ENCODE results near the gene SMARCB1. TPM values are rescaled to one million over a fixed set of nuclear protein-coding genes. Genes with fewer than 3 reads are reported as not detected.
A peak's percentile ranks its signal among the peaks of the same experiment; 100 is the strongest.
"Not testable (repeated sequence)": the region's sequence is repeated elsewhere in the genome, so short reads cannot be mapped to it uniquely, and the experiment has no call there.

Gene SMARCB1
- polyA plus RNA-seq, 3 donors = 171 to 218 (median 181) TPM

GRCh38 chr22:23841736-23842445, 55.1 kb downstream of the SMARCB1 start:
- DNase-seq = no peak

DNA sequence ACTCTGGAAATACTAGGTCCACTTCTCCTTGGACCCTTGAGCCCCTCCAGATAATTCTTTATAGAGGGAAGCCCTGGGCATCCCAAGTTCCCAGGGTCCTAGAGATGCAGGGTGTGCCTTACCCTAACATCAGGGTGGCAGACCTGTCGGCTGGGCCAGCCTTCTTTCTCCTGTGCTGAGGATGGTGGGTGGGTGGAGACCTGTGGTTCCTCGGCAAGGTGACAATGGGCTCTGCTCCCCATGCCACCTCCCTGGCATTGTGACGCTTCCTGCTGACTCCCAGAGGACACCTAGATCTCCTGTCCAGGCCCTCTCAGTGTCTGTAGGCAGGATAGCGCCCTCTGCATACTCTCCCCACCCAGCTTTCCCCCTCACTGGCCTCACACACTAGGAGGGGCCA, 55.8 kb downstream of the SMARCB1 start:
- DNase-seq = no peak

- DNase-seq = no peak
Observed at GRCh38 chr22:23844739-23845202, 58.0 kb downstream of the SMARCB1 start.

DNA sequence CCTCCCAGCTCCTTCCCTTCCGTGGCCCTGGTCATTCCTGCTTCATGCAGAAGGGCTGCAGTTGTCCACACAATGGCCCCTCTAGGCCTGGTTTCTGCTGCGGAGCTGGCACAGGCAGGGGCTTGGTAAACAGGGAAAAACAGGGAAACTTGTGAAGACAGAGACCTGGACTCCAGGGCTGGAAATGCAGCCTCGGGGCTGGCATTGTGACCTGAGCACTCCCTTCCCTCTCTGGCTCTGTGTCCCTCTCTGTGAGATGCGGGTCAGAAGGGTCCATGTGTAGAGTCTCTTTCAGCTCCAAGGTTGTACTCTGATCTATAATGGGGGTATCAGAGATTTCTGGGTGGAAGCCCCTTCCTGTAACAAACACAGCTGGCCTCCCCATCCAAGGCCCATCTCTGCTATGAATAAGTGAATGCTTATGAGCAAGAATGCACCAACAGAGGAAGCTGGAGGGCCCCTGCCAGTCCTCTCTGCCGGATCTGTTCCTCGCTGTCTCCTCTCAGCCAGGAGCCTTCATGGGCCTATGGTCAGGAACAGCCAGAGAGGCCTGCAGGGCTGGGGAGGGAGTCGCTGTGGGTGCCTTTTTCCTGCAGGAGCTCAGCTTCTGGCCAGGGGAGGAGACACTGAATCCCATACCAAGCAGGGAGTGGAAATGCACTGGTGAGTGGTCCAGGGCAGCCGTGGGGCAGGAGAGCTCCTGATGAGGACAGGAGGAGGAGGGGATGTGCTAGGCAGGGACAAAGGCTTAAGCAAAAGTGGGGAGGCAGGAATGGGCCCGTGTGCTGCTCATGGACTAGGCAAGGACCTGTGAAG, 58.7 kb downstream of the SMARCB1 start:
- DNase-seq = no peak

- no peak for DNase-seq
Observed at GRCh38 chr22:23846081-23846469, 59.3 kb downstream of the SMARCB1 start.

GRCh38 chr22:23847310-23847920, 60.6 kb downstream of the SMARCB1 start:
- DNase-seq = no peak

GRCh38 chr22:23847991-23848864, 61.5 kb downstream of the SMARCB1 start:
- DNase-seq = no peak

- peak; percentile 76 for DNase-seq
Observed at GRCh38 chr22:23849009-23850006, 62.5 kb downstream of the SMARCB1 start.

- DNase-seq = no peak
Observed at GRCh38 chr22:23850136-23850611, 63.4 kb downstream of the SMARCB1 start.

DNA sequence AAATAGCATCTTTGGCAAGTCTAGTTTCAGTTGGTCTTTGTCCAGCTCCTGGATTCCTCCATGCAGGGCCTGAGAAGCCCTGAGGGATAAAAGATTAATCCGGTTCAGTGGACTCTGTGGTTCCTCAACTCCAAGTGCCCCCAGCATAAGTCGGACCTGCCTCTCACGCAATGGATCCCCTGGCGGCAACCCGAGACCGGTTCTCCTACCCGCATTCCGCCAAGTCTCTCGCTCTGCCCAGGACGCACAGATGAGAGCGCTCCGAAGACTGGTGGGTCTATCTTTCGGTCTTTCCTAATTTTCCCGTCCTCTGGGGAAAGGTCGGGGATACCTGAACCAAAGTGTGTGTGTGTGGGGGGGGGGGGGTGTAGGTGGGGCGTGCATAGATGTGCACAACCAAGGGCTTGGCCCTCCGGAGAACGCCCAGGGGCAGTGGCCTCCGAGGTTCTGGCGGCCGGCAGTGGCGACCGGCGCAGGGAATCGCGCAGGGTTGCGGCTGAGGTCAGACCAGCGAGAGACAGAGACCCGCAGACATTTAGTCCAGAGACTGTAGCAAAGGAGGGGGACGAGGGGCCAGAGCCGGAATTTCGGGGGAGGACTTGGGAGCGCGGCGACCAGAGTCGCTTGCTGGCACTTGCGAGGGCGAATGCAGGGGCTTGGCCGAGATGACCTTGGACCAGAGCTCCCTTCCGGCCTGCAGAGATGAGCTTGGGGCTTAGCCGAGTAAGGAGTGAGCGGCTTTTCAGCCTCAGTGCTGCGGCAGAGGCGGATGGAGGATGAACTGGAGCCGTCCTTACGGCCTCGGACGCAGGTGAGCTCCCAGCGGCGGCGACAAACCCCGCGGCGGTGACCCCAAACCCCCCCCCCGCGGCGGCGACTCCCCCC, 70.2 kb downstream of the SMARCB1 start:
- DNase-seq = peak; percentile 58

DNA sequence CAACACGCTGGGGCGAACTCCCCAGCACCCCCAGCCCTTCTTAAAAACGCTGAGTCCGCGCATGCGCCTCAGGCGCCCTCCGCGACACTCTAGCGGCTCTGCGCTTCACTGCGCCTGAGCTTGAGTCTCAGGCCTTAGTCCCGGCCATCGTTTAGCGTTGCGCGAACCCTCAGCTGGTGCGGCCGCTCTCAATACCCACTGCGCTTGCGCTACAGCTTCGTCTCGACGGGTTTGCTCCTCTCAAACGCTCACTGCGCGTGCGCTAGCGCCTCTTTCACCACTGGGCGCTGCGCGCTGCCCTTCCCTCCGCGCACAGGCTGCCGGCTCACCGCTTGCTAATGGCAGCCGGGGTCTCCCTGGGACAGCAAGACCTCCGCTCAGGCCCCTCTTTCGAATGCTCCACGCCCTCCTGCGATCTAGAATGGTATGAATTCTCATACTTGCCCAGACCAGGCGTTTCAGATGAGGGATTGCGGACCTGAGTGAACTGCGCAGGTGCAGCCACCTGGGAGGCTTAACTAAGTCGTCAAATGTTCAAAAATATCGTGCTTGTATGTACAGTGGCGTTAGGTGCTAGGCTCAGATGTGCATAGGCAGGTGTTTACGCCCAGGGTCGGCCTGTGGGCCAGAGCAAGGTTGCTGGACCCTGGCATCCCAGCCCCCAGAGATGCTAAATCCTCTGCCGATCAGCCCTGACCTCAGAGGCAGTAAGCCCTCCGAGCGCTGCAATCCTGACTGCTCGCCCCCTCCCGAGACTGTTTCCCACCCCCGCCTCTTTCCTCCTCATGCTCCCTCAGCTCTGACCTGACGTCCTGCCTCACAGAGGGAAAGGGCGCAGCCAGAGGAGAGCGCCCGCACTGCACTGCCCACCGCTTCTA, 71.1 kb downstream of the SMARCB1 start, which contains the start of gene SLC2A11:
SLC2A11 (plus strand) TSS at position 270 of the 878 bp plus-strand sequence; CDS start at position 395, 125 bp downstream.
- DNase-seq = peak; percentile 98

GRCh38 chr22:23858484-23858815, 71.7 kb downstream of the SMARCB1 start:
- no peak for DNase-seq

DNA sequence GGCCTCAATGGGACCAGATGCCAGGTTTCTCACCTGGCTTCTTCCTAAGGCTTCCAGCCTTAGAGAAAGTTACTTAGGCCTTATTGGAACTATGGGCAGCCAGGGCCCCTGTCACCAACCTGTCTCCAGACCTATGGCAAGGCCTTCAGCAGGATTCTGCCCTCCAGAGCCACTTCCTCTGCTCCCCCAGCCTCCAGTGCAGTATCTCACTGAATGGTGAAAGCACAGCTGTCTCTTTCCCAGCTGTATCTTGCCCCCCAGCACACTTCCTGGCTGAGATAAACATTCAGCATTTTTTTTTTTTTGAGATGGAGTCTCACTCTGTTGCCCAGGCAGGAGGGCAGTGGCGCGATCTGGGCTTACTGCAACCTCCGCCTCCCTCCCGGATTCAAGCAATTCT, 72.4 kb downstream of the SMARCB1 start:
- DNase-seq = no peak

DNA sequence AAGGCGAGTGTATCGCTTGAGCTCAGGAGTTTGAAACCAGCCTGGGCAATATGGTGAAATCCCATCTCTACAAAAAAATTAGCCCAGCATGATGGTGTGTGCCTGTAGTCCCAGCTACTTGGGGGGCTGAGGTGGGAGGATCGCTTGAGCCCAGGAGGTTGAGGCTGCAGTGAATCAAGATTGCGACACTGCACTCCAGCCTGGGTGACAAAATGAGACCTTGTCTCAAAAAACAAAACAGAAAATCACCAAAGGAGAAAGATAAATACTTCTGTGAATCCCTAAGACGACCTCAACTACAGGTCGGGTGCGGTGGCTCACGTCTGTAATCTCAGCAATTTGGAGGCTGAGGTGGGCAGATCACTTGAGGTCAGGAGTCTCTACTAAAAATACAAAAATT, 73.4 kb downstream of the SMARCB1 start:
- not testable (repeated sequence) for DNase-seq

DNA sequence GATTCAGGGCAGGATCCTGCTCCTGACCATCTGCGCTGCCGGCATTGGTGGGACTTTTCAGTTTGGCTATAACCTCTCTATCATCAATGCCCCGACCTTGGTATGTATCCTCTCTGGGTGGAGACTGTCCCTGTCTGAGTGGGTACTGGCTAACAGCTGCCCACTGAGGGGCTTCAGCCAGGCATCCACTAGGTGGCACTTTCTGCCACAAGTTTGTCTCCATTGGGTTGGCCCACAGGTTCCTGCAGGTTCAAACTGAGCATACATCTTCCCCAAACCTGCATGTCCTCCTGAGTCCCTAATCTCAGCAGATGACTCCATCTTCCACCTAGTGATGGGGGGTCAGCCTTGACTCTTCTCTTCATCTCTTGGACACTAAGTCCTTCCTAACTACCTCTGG, 75.3 kb downstream of the SMARCB1 start:
- no peak for DNase-seq

DNA sequence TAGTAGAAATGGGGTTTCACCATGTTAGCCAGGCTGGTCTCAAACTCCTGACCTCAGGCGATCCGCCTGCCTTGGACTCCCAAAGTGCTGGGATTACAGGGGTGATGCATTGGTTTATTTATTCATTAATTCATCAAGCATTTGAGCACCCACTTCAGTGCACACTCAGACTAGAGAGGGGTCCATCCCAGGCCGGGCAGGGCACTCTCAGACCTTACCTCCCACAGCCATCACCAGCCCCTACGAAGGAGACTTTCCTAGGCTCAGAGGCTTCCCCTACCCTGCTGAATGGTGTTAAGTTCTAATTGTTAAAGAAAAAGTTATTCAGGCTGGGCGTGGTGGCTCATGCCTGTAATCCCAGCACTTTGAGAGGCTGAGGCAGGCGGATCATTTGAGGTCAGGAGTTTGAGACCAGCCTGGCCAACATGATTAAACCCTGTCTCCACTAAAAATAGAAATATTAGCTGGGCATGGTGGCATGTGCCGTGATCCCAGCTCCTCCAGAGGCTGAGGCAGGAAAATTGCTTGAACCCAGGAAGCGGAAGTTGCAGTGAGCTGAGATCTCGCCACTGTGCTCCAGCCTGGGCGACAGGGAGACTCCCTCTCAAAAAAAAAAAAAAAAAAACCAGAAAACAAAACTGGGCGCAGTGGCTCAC, 77.9 kb downstream of the SMARCB1 start:
- not testable (repeated sequence) for DNase-seq

DNA sequence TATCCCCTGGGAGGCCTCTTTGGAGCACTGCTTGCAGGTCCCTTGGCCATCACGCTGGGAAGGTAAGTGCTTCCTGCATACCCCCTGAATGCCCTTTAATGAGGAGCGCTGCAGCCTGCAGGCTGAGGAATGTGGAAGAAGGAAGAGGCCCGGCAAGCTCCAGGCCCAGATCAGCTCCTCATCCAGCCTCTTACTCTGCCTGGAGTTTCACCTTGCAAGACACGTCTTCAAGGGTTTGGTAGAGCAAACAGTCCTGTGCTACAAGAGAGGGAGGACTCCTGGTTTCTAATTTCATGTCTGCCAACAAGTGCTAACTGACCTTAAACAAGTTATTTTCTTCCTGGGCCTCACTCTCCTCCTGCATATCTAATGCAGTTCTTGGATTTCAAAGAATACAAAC, 81.8 kb downstream of the SMARCB1 start:
- no peak for DNase-seq

DNA sequence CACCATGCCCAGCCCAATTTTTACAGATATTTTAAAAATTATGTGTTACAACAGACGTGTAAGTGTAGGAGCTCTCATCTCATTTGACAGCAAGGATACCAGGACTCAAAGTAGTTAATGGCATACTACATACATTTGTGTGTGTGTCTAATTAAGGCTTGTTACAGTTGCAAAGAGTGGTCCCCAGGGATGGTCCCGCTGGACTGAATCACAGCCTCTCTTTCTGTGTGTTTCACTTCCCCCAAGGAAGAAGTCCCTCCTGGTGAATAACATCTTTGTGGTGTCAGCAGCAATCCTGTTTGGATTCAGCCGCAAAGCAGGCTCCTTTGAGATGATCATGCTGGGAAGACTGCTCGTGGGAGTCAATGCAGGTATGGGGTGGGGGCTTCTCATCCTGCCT, 88.1 kb downstream of the SMARCB1 start:
- DNase-seq = no peak
